GM21360 (cell line): ENCODE measurements around the gene FDX1.

Experiments used
- ATAC-seq: cut with Tn5 transposase; IDR thresholded peaks from one replicate; pipeline ENCODE4 v1.9.1; 2021; ENCODE audit warnings: mild to moderate bottlenecking, moderate library complexity; ENCODE audit not compliant: unreplicated experiment

FDX1 gene

GRCh38 chr11:110431051-110431672 is 1.4 kb downstream of the FDX1 start:
- ATAC-seq: no peak

- ATAC-seq: no peak
These were observed 1.9 kb downstream of the FDX1 start for GRCh38 chr11:110431674-110432073.

- no peak for ATAC-seq
These were observed 3.1 kb downstream of the FDX1 start for GRCh38 chr11:110432713-110433392.

- ATAC-seq: no peak
These were observed 3.9 kb downstream of the FDX1 start for GRCh38 chr11:110433393-110434333.

- ATAC-seq: no peak
These were observed 5.4 kb downstream of the FDX1 start for GRCh38 chr11:110434952-110435779.

GRCh38 chr11:110435780-110436717 is 6.3 kb downstream of the FDX1 start:
- no peak for ATAC-seq

- no peak for ATAC-seq
These were observed 8.3 kb downstream of the FDX1 start for GRCh38 chr11:110438017-110438416.

- no peak for ATAC-seq
These were observed 15.7 kb downstream of the FDX1 start for GRCh38 chr11:110445437-110445836.

- no peak for ATAC-seq
These were observed 16.3 kb downstream of the FDX1 start for GRCh38 chr11:110446061-110446460.

- ATAC-seq: no peak
These were observed 16.8 kb downstream of the FDX1 start for GRCh38 chr11:110446594-110446993.

- ATAC-seq: no peak
These were observed 17.6 kb downstream of the FDX1 start for GRCh38 chr11:110447343-110447742.

GRCh38 chr11:110447897-110448745 is 18.4 kb downstream of the FDX1 start:
- no peak for ATAC-seq

- no peak for ATAC-seq
These were observed 20.5 kb downstream of the FDX1 start for GRCh38 chr11:110450246-110450645.

GRCh38 chr11:110452720-110453119 is 23.0 kb downstream of the FDX1 start:
- no peak for ATAC-seq

GRCh38 chr11:110453684-110454354 is 24.1 kb downstream of the FDX1 start:
- peak; percentile 85 for ATAC-seq

- ATAC-seq: no peak
These were observed 24.9 kb downstream of the FDX1 start for GRCh38 chr11:110454609-110455008.

- no peak for ATAC-seq
These were observed 26.0 kb downstream of the FDX1 start for GRCh38 chr11:110455718-110456117.

GRCh38 chr11:110463153-110463552 is 33.4 kb downstream of the FDX1 start:
- peak; percentile 59 for ATAC-seq
